ENCODE measurements around the gene CTNND2. TPM values are rescaled to one million over a fixed set of nuclear protein-coding genes. Genes with fewer than 3 reads are reported as not detected.
"Not testable (repeated sequence)": the region's sequence is repeated elsewhere in the genome, so short reads cannot be mapped to it uniquely, and the experiment has no call there.

The CTNND2 gene
- total RNA-seq, 2 experiments from 2014 or later = not detected

- Mint-ChIP-seq H3K36me3 (ENCODE audit: low read depth) (no peaks in the 10 kb centered on the region), H3K4me1 (no peaks in the 10 kb centered on the region), H3K27ac (no peak overlapping the region), H3K27me3 (no peaks in the 10 kb centered on the region), H3K9me3 (no peaks in the 10 kb centered on the region), H3K4me3 (no peak overlapping the region)
- CTCF ChIA-PET = no interaction called here
- POLR2A ChIA-PET = no interaction called here
- no peak for DNase-seq
Measured at GRCh38 chr5:11452852-11453251, 451.4 kb downstream of the CTNND2 start.

GRCh38 chr5:11449966-11450365 is 454.3 kb downstream of the CTNND2 start:
- ChIA-PET POLR2A (no interaction called here), CTCF (no interaction called here)
- Mint-ChIP-seq H3K36me3 (ENCODE audit: low read depth) (no peaks in the 10 kb centered on the region), H3K27ac (no peak overlapping the region), H3K4me3 (no peak overlapping the region), H3K4me1 (no peaks in the 10 kb centered on the region), H3K9me3 (no peaks in the 10 kb centered on the region), H3K27me3 (no peaks in the 10 kb centered on the region)
- no peak for DNase-seq

DNA sequence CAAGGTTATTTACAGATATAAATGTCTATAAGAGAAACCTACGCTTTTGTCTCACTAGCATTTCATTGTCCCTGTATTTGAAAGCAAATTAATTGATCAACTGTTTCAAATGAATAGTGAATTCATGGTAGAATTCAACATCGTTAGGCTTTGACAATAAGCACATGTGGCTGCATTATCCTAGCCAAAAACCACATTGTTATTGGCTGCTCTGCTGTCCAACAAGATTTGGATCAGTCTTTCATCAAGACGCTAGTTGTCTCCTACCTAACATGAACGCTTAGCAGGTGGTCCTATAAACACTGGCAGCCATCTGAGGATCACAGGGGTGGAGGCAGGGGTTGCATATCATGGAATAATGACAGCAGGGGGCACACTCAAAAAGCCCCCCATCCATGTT is 455.0 kb downstream of the CTNND2 start:
- DNase-seq = no peak
- Mint-ChIP-seq H3K36me3 (ENCODE audit: low read depth) (no peaks in the 10 kb centered on the region), H3K27ac (no peak overlapping the region), H3K4me3 (no peak overlapping the region), H3K9me3 (no peaks in the 10 kb centered on the region), H3K27me3 (no peaks in the 10 kb centered on the region), H3K4me1 (no peaks in the 10 kb centered on the region)
- ChIA-PET POLR2A (no interaction called here), CTCF (no interaction called here)

DNA sequence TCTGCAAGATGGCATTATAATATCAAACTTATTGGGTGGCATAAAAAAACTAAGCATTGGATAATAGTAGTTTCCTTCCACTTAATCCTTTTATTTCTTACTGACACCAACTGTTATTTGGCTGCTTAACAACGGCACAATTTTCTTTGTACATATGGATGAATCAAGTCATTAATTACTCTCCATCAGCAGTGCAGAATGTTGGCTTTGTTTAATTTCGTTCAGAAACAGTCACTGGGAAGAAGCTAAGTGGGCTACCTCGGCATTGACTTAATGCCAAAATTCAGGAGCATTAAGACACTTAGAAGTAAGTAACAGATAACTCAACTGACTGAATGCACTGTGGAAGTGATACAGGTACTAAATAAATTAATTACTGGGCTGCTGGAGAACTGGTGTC is 460.4 kb downstream of the CTNND2 start:
- no peak for DNase-seq
- no peak overlapping the region for H3K4me3 Mint-ChIP-seq
- ChIA-PET POLR2A (no interaction called here), CTCF (no interaction called here)
- no peaks in the 10 kb centered on the region for H3K4me1 Mint-ChIP-seq
- no peak overlapping the region for H3K27ac Mint-ChIP-seq
- no peaks in the 10 kb centered on the region for H3K36me3 Mint-ChIP-seq (ENCODE audit: low read depth)
- no peaks in the 10 kb centered on the region for H3K27me3 Mint-ChIP-seq
- no peaks in the 10 kb centered on the region for H3K9me3 Mint-ChIP-seq

- CTCF ChIA-PET = no interaction called here
- Mint-ChIP-seq H3K9me3 (no peaks in the 10 kb centered on the region), H3K36me3 (ENCODE audit: low read depth) (no peaks in the 10 kb centered on the region), H3K4me1 (no peaks in the 10 kb centered on the region), H3K27ac (no peak overlapping the region), H3K4me3 (no peak overlapping the region), H3K27me3 (no peaks in the 10 kb centered on the region)
- POLR2A ChIA-PET = no interaction called here
- no peak for DNase-seq
Measured at GRCh38 chr5:11432116-11432515, 472.1 kb downstream of the CTNND2 start.

DNA sequence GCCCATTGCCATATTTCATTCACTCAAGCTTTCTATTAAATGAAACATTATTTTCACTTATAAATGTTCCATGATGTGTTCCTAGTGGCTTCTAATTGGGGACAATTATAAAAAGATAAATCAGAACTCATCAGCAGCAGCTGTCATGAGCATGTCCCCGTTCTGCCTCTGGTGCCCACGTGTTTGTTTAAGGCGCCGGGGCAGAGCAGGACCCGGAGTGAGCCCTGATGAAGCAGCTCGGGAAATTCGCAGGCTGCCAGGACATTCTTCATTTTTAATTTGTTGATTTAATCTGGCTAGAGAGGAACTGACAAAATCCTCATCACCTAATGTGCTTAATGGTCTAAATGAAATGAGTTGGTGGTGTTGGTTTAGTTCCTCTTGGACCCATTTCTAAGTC is 475.0 kb downstream of the CTNND2 start:
- Mint-ChIP-seq H3K4me1 (no peaks in the 10 kb centered on the region), H3K9me3 (no peaks in the 10 kb centered on the region), H3K27me3 (no peaks in the 10 kb centered on the region), H3K4me3 (no peak overlapping the region), H3K36me3 (ENCODE audit: low read depth) (no peaks in the 10 kb centered on the region), H3K27ac (no peak overlapping the region)
- ChIA-PET CTCF (no interaction called here), POLR2A (no interaction called here)
- DNase-seq = no peak

DNA sequence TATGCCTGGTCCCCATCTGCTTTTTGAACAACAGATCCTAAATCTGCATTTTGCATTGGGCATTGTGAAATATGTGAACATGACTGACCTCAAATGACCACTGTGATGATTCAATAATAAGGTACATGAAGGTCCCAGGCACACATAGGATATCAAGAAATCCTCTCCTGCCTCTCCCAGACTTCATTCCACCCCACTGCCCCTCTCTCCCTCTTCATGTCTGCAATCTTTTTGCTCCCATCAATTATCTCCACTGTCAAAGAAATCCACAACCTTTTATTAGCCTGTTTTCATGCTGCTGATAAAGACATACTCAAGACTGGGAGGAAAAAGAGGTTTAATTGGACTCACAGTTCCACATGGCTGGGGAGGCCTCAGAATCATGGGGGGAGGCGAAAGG is 476.7 kb downstream of the CTNND2 start:
- no peaks in the 10 kb centered on the region for H3K27me3 Mint-ChIP-seq
- H3K4me1 Mint-ChIP-seq = no peaks in the 10 kb centered on the region
- CTCF ChIA-PET = no interaction called here

DNA sequence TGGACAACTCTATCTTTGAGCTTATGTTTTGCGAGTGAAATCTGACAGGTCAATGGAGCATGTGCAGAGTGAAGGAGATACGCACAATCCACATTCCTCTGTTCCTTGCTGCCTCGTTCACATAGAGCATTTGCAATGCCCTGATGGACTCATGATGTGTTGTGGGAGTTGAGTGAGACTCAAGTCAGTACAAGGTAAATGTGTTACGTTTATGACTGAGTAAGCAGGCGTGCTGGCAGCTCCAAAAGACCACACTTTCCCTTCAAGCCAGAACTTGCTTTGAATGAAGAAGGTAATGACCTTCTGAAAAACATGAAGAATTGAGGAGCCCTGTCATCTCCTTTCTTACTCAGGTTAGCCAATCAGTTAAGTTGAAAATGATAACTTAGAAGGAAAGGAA is 477.8 kb downstream of the CTNND2 start:
- Mint-ChIP-seq H3K36me3 (ENCODE audit: low read depth) (no peaks in the 10 kb centered on the region), H3K4me1 (no peaks in the 10 kb centered on the region), H3K9me3 (no peaks in the 10 kb centered on the region), H3K27me3 (no peaks in the 10 kb centered on the region), H3K27ac (no peak overlapping the region), H3K4me3 (no peak overlapping the region)
- POLR2A ChIA-PET = no interaction called here
- DNase-seq = no peak
- CTCF ChIA-PET = no interaction called here

More for the DNA sequence above, 476.7 kb downstream of the CTNND2 start:
- POLR2A ChIA-PET = no interaction called here
- DNase-seq = no peak
- no peak overlapping the region for H3K27ac Mint-ChIP-seq
- no peaks in the 10 kb centered on the region for H3K36me3 Mint-ChIP-seq (ENCODE audit: low read depth)
- H3K4me3 Mint-ChIP-seq = no peak overlapping the region
- no peaks in the 10 kb centered on the region for H3K9me3 Mint-ChIP-seq

DNA sequence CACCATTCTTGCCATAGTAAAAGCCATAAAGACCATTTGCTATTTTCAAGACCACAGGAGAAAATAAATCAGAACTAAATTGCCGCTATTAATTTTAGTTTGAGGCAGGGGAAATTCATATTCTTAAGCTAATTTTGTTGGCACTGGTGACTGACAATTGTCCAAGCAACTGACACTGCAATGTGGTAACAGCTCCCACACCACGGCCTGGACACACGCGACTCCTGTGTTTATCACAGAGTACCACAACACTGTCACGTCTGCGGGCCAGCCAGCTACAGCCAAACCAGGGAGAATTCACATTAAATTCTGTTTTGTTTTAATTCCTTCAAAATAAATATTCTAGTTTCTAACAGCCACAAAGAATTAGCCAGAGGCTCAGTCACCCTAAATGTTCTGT is 481.9 kb downstream of the CTNND2 start:
- no peaks in the 10 kb centered on the region for H3K4me1 Mint-ChIP-seq
- H3K27me3 Mint-ChIP-seq = no peaks in the 10 kb centered on the region
- no peaks in the 10 kb centered on the region for H3K36me3 Mint-ChIP-seq (ENCODE audit: low read depth)
- ChIA-PET CTCF (no interaction called here), POLR2A (no interaction called here)
- DNase-seq = no peak
- H3K9me3 Mint-ChIP-seq = no peaks in the 10 kb centered on the region
- H3K4me3 Mint-ChIP-seq = no peak overlapping the region
- no peak overlapping the region for H3K27ac Mint-ChIP-seq

DNA sequence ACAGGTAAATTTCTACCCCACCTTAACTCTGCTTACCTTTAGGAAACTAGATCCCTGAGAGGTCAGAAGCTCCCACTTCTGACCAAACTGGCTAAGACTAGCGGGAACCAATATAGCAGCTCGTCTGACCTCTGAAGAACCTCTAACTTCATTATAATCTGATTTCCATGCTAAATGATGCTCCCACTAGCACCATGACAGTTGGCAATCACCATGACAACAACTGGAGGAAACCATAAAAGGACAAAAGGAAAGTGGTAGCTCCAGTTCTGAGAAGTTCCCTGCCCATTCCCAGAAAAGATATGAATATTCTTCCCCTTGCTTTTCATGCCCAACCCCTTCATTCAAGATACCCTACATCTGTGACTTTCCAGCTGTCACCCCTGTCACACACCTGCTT is 483.3 kb downstream of the CTNND2 start:
- no peaks in the 10 kb centered on the region for H3K36me3 Mint-ChIP-seq (ENCODE audit: low read depth)
- H3K4me3 Mint-ChIP-seq = no peak overlapping the region
- no peaks in the 10 kb centered on the region for H3K4me1 Mint-ChIP-seq
- DNase-seq = no peak
- ChIA-PET POLR2A (no interaction called here), CTCF (no interaction called here)
- H3K27ac Mint-ChIP-seq = no peak overlapping the region
- H3K9me3 Mint-ChIP-seq = no peaks in the 10 kb centered on the region
- no peaks in the 10 kb centered on the region for H3K27me3 Mint-ChIP-seq

- no peak for DNase-seq
- Mint-ChIP-seq H3K9me3 (peaks cover 6% of the 10 kb centered on the region), H3K27me3 (no peaks in the 10 kb centered on the region), H3K4me1 (no peaks in the 10 kb centered on the region), H3K4me3 (no peak overlapping the region), H3K36me3 (ENCODE audit: low read depth) (no peaks in the 10 kb centered on the region), H3K27ac (no peak overlapping the region)
- POLR2A ChIA-PET = no interaction called here
- CTCF ChIA-PET = no interaction called here
Measured at GRCh38 chr5:11415751-11416150, 488.5 kb downstream of the CTNND2 start.

GRCh38 chr5:11414732-11415131 is 489.5 kb downstream of the CTNND2 start:
- DNase-seq; H3K4me1 Mint-ChIP-seq; H3K27me3 Mint-ChIP-seq; CTCF ChIA-PET; H3K9me3 Mint-ChIP-seq; H3K4me3 Mint-ChIP-seq; H3K36me3 Mint-ChIP-seq (ENCODE audit: low read depth); H3K27ac Mint-ChIP-seq; POLR2A ChIA-PET: not testable (repeated sequence)

GRCh38 chr5:11411621-11412020 is 492.6 kb downstream of the CTNND2 start:
- H3K9me3 Mint-ChIP-seq = peaks cover 6% of the 10 kb centered on the region
- H3K4me3 Mint-ChIP-seq = no peak overlapping the region
- H3K36me3 Mint-ChIP-seq (ENCODE audit: low read depth) = no peaks in the 10 kb centered on the region
- no peaks in the 10 kb centered on the region for H3K27me3 Mint-ChIP-seq
- no peaks in the 10 kb centered on the region for H3K4me1 Mint-ChIP-seq
- CTCF ChIA-PET = interaction anchor here (1.1 kb wide), 1 partner anchor 28 kb away, joined by 4 read pairs; no protein-coding TSS in a partner anchor
- POLR2A ChIA-PET = no interaction called here
- H3K27ac Mint-ChIP-seq = no peak overlapping the region
- no peak for DNase-seq

DNA sequence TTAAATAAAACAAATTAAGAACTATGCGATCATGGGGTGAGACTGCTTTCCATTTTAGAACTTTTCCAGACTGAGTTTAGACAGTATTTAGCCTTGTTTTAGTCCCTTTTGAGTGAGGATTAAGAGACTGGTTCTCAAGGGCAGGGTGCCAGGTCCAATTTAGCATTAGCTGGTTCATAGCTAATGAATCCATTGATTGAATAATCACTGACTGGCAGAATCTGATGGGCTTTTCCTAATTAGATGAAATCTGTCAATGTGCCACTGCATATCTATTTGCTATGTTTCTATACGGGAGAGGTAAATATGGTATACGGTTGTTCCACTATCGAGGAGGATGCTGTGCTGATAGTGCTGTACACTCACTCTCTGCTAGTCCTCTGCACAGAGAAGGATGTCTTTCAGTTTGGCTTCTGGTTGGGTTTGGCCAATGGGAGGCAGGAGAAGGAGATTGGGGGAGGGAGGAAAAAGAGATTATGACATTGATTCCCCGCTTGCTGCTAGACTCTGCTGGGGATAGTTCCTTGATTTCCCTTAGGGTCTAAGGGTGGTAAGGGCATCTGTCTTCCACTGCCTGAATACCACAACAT is 496.6 kb downstream of the CTNND2 start:
- no peaks in the 10 kb centered on the region for H3K36me3 Mint-ChIP-seq (ENCODE audit: low read depth)
- H3K27ac Mint-ChIP-seq = no peak overlapping the region
- no peak for DNase-seq
- no peak overlapping the region for H3K4me3 Mint-ChIP-seq
- ChIA-PET CTCF (no interaction called here), POLR2A (no interaction called here)
- H3K9me3 Mint-ChIP-seq = no peaks in the 10 kb centered on the region
- H3K4me1 Mint-ChIP-seq = no peaks in the 10 kb centered on the region
- H3K27me3 Mint-ChIP-seq = no peaks in the 10 kb centered on the region

GRCh38 chr5:11400316-11400715 is 503.9 kb downstream of the CTNND2 start:
- H3K36me3 Mint-ChIP-seq (ENCODE audit: low read depth) = no peaks in the 10 kb centered on the region
- H3K9me3 Mint-ChIP-seq = no peaks in the 10 kb centered on the region
- H3K27ac Mint-ChIP-seq = no peak overlapping the region
- no peak overlapping the region for H3K4me3 Mint-ChIP-seq
- ChIA-PET POLR2A (no interaction called here), CTCF (no interaction called here)
- H3K4me1 Mint-ChIP-seq = no peaks in the 10 kb centered on the region
- no peaks in the 10 kb centered on the region for H3K27me3 Mint-ChIP-seq
- DNase-seq = no peak

Measured in activated CD4-positive, alpha-beta T cell treated with anti-CD3 and anti-CD28 coated beads, Interleukin-2, amount 10 ng/mL, durations not matched to agents 7 days and 5 days (primary cell).